ENCODE measurements around the gene HLA-A. TPM values are rescaled to one million over a fixed set of nuclear protein-coding genes. Genes with fewer than 3 reads are reported as not detected.

Gene HLA-A
- total and polyA plus RNA-seq, 12 donors, result 338 to 2,952 (median 1,253) TPM

- peaks cover 0 to 3% of the 10 kb centered on the region in 2 donors for H3K4me1 ChIP-seq (replicated peaks in 1 of 2)
- no peak overlapping the region for H3K4me3 ChIP-seq
- DNase-seq, result no peak
- H3K9me3 ChIP-seq (replicated peaks in 1 of 3), result no peaks in the 10 kb centered on the region
- intact Hi-C loops (cut with DNase I), result no loop called here
- TF ChIP-seq POLR2A (IDR thresholded peaks at IDR 0.05) (no peak), CTCF (IDR thresholded peaks at IDR 0.05) (no peak)
- 63 to 81% (median 74%) methylated on average over 6 of the region's 6 CpGs for WGBS, 4 donors
- H3K36me3 ChIP-seq (replicated peaks in 1 of 2), result peaks cover 0 to 4% of the 10 kb centered on the region in 2 donors
- H3K27me3 ChIP-seq, result no peaks in the 10 kb centered on the region
- H3K27ac ChIP-seq, result no peak overlapping the region
Observed at GRCh38 chr6:29946223-29947076, 4.1 kb downstream of the HLA-A start.

GRCh38 chr6:29947077-29947980 is 5.0 kb downstream of the HLA-A start:
- TF ChIP-seq POLR2A (IDR thresholded peaks at IDR 0.05) (peak in 1 of 2 donors; percentile 12), CTCF (IDR thresholded peaks at IDR 0.05) (no peak)
- intact Hi-C loops (cut with DNase I), result no loop called here
- Histone ChIP-seq H3K4me3 (no peak overlapping the region), H3K27me3 (no peaks in the 10 kb centered on the region), H3K9me3 (replicated peaks in 1 of 3) (no peaks in the 10 kb centered on the region), H3K4me1 (replicated peaks in 1 of 2) (peaks cover 0 to 3% of the 10 kb centered on the region in 2 donors), H3K27ac (no peak overlapping the region), H3K36me3 (replicated peaks in 1 of 2) (peaks cover 0 to 4% of the 10 kb centered on the region in 2 donors)
- DNase-seq, result no peak
- WGBS, 4 donors, result 34 to 53% (median 45%) methylated on average over 3 of the region's 3 CpGs

- intact Hi-C loops (cut with DNase I), result no loop called here
- no peak for TF ChIP-seq POLR2A (IDR thresholded peaks at IDR 0.05)
- TF ChIP-seq CTCF (IDR thresholded peaks at IDR 0.05), result no peak
- WGBS, 4 donors, result 77 to 97% (median 95%) methylated on average over 2 of the region's 2 CpGs
Observed at GRCh38 chr6:29948277-29948676, 5.9 kb downstream of the HLA-A start.

DNA sequence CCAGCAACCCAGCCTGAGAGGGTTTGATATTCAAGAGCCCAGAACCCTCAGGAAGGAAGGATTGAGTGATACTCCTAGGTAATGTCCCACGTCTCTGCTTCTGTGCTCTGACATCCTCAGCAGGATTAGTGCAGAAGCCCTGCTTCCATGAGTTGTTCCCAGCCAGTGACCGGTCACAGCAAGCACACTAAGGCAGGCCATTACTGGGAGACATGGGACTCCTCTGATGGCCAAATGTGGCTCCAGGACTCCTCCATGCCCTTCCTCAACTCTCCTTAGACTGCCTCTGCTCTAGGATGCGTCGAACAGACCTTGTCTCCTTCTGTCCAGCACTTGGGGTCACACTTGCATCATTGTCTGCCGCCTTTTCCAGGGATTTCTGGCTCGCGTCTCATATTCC is 7.6 kb downstream of the HLA-A start:
- intact Hi-C loops (cut with DNase I), result no loop called here
- TF ChIP-seq CTCF (IDR thresholded peaks at IDR 0.05) (no peak), POLR2A (IDR thresholded peaks at IDR 0.05) (no peak)
- Histone ChIP-seq H3K36me3 (replicated peaks in 1 of 2) (peaks cover 0 to 4% of the 10 kb centered on the region in 2 donors), H3K4me1 (replicated peaks in 1 of 2) (peaks cover 0 to 3% of the 10 kb centered on the region in 2 donors), H3K27ac (no peak overlapping the region), H3K27me3 (no peaks in the 10 kb centered on the region), H3K9me3 (replicated peaks in 1 of 3) (no peaks in the 10 kb centered on the region), H3K4me3 (no peak overlapping the region)
- 64 to 76% (median 68%) methylated on average over 7 of the region's 7 CpGs for WGBS, 4 donors
- DNase-seq, result no peak

More at GRCh38 chr6:29948277-29948676, 5.9 kb downstream of the HLA-A start:
- H3K27me3 ChIP-seq, result no peaks in the 10 kb centered on the region
- DNase-seq, result no peak
- peaks cover 0 to 3% of the 10 kb centered on the region in 2 donors for H3K4me1 ChIP-seq (replicated peaks in 1 of 2)
- no peak overlapping the region for H3K27ac ChIP-seq
- H3K4me3 ChIP-seq, result no peak overlapping the region
- no peaks in the 10 kb centered on the region for H3K9me3 ChIP-seq (replicated peaks in 1 of 3)
- H3K36me3 ChIP-seq (replicated peaks in 1 of 2), result peaks cover 0 to 4% of the 10 kb centered on the region in 2 donors

Data from adrenal gland (tissue), 12 donors.